Heart right ventricle (tissue), 16 donors: ENCODE measurements around the gene ANP32B. TPM values are rescaled to one million over a fixed set of nuclear protein-coding genes. Genes with fewer than 3 reads are reported as not detected.

Experiments
- ATAC-seq, 8 donors: fragments of 200-7000 bp; cut with Tn5 transposase; one replicate each; pipeline ENCODE4 v1.9.1; 2020; ENCODE audit warnings: mild to moderate bottlenecking in 8 of 8, moderate library complexity in 8 of 8, moderate number of reproducible peaks in 1 of 8
- DNase-seq, 2 donors: peaks; one replicate each; pipeline ENCODE4 v3.0.0-alpha.2; 2020
- H3K27ac ChIP-seq, 10 donors: fragments of 200-600 bp; sonication (generic) in 2 of 10; one replicate each; pipeline versions ENCODE4 v1.5.0 to v1.8.0; 2020 to 2022; ENCODE audit warnings: mild to moderate bottlenecking in 3 of 10
- H3K27me3 ChIP-seq, 7 donors: fragments of 200-600 bp; one replicate each; pipeline ENCODE4 v1.8.0; 2021 to 2022; ENCODE audit warnings: mild to moderate bottlenecking in 2 of 7
- H3K36me3 ChIP-seq, 9 donors: fragments of 200-600 bp; sonication (generic) in 1 of 9; one replicate each; pipeline versions ENCODE4 v1.5.0 to v1.8.0; 2020 to 2022; ENCODE audit warnings: mild to moderate bottlenecking in 2 of 9
- H3K4me1 ChIP-seq, 9 donors: fragments of 200-600 bp; sonication (generic) in 1 of 9; one replicate each; pipeline versions ENCODE4 v1.5.0 to v1.8.0; 2020 to 2022; ENCODE audit warnings: mild to moderate bottlenecking in 4 of 9
- H3K4me3 ChIP-seq, 10 donors: fragments of 200-600 bp; sonication (generic) in 2 of 10; one replicate each; pipeline versions ENCODE4 v1.5.0 to v1.8.0; 2020 to 2022; ENCODE audit warnings: mild to moderate bottlenecking in 7 of 10, moderate library complexity in 2 of 10
- H3K9me3 ChIP-seq, 11 donors: fragments of 200-600 bp in 10 of 11; sonication (generic) in 2 of 11; one replicate each; pipeline versions ENCODE4 v1.5.0 to v1.8.0; 2013 to 2022; ENCODE audit warnings: mild to moderate bottlenecking in 2 of 11, control low read depth in 1 of 11, moderate library complexity in 1 of 11
- WGBS, 2 donors: extraction: QIAGEN DNeasy Blood & Tissue Kit; methylation state at CpG; one replicate each; pipeline ENCODE4 v1.1.7; 2013; ENCODE audit warnings: inconsistent platforms in 1 of 2; 5-methylcytosine and 5-hydroxymethylcytosine counted together
- intact Hi-C, 10 donors: fragments of 100-400 bp; cut with DNase I; formaldehyde crosslinking; loops; one replicate each; pipeline versions ENCODE4 v1.11.1 to v1.14.2; 2022
- polyA plus RNA-seq, 2 donors: library from polyadenylated mRNA; stranded (reverse); fragments of 200-250 nt; gene quantifications; one replicate each; pipeline ENCODE4 v1.2.3, GENCODE V29; 2013
- total RNA-seq, 10 donors: library from RNA; stranded (reverse); fragmentation: NEBNext Ultra II Directional in 3 of 10; extraction: Animal tissue kit (Norgen Biotek cat#: 25700) in 3 of 10; gene quantifications; one replicate each; pipeline versions ENCODE4 v1.2.1 to v1.2.4, GENCODE V29; 2021 to 2023
- TF ChIP-seq, protein P1 (sequence below), 9 donors: fragments of 200-600 bp; sonication (generic) in 2 of 9; IDR thresholded peaks; one replicate each; pipeline versions ENCODE4 v1.5.0 to v1.8.0; 2021 to 2022; ENCODE audit warnings: antibody characterized with exemption in 9 of 9, mild to moderate bottlenecking in 5 of 9, moderate library complexity in 1 of 9
- donor health status: Arrhythmogenic right ventricular cardiomyopathy.
- donor health status: ischemic (EF 13 %, LVEDD 7.1; RV severe dilation, severe dysfunction).
- donor health status: healthy with polysubstance abuse.
- donor health status: DM: no; HTN: yes; CAD: no.
- donor health status: DM: no; HTN: no; CAD: no.
- donor health status: ischemic (EF 25% LVEDD 6.9; RV normal size, moderate dysfunction).
- donor health status: ischemic (EF 25% LVEDD 5.7; RV mildly dilated, moderate dysfunction).
- donor health status: healthy.
- donor health status: DM: yes; HTN: yes; CAD: no.
- donor health status: Ischemic cardiomyopathy.
- donor health status: ischemic (EF 35%, LVEDD 5.7; RV mildly dilated, moderate dysfunction).
- donor health status: nonischemic (EF 11% LVEDD 7.7; RV severe dilation, severe dysfunction).
- donor health status: DM: yes; HTN: yes; CAD: no.
- donor health status: PGD.
- donor health status: ischemic (EF 29% LVEDD 5.4; RV normal size, mild dysfunction).
- donor health status: nonischemic (EF 23%, LVEDD 6.1; RV moderate dilation, normal function).

Gene ANP32B
- total and polyA plus RNA-seq, 12 donors, result 48.2 to 69.3 (median 61.2) TPM

DNA sequence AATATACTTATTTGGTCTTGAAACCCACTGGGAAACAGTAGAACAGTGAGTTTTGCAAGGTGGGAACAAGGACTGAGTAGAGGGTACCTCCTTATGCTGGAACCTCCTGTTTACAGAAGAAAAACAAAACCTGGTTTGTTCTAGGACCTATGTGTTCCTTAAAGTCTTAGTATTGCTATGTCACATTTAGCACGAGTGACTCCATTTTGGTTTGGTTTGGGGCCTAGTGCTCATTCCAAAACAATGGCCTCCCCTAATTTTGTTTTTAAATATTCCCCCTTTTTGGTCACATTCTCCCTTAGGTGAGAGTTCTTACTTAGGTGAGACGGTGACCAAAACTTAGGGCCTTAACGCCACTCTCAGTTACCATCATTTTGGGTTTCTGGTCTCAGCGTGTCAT, 67.2 kb downstream of the ANP32B start:
- H3K4me3 ChIP-seq, result no peak overlapping the region
- H3K27ac ChIP-seq, result no peak overlapping the region
- no peaks in the 10 kb centered on the region for H3K27me3 ChIP-seq
- DNase-seq (no peak), ATAC-seq (no peak)
- TF ChIP-seq, protein P1, sequence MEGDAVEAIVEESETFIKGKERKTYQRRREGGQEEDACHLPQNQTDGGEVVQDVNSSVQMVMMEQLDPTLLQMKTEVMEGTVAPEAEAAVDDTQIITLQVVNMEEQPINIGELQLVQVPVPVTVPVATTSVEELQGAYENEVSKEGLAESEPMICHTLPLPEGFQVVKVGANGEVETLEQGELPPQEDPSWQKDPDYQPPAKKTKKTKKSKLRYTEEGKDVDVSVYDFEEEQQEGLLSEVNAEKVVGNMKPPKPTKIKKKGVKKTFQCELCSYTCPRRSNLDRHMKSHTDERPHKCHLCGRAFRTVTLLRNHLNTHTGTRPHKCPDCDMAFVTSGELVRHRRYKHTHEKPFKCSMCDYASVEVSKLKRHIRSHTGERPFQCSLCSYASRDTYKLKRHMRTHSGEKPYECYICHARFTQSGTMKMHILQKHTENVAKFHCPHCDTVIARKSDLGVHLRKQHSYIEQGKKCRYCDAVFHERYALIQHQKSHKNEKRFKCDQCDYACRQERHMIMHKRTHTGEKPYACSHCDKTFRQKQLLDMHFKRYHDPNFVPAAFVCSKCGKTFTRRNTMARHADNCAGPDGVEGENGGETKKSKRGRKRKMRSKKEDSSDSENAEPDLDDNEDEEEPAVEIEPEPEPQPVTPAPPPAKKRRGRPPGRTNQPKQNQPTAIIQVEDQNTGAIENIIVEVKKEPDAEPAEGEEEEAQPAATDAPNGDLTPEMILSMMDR (IDR thresholded peaks at IDR 0.05), result no peak
- H3K4me1 ChIP-seq, result peaks cover 0 to 8% (median 0%) of the 10 kb centered on the region in 9 donors
- H3K9me3 ChIP-seq, result no peaks in the 10 kb centered on the region
- WGBS, 2 donors, result 94 to 96% methylated on average over 4 of the region's 4 CpGs
- H3K36me3 ChIP-seq, result no peaks in the 10 kb centered on the region
- intact Hi-C loops, result loop anchor here in 1 of 10 donors (10.0 kb wide), 1 partner anchor 204 kb away; the partner anchor contains the start of gene TBC1D2

DNA sequence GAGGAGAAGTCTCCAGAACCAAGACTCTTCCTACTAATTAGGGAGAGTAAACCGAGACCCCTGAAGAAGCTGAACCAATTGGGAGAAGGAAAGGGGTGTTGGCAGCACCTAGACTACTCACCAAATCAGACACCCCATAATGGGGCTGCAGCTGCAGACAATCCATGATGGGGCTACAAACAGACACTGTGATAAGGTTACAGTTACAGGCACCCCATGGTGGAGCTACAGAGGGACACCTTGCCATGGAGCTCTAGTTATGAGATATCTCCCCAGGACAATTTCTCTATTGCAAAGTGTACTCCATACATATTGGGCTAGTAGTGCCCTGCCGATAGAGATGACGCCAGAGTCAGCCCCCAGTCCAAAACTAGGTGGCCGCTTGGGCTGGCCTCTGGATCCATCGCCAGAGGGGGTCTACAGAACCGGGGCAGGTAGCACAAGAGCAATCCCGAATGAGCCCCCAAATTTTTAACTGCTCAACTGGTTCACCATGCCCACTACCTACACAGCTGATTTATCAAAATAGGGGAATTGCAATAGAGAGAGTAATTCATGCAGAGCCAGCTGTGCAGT, 71.3 kb downstream of the ANP32B start:
- H3K27ac ChIP-seq, result no peak overlapping the region
- DNase-seq (no peak), ATAC-seq (no peak)
- no peaks in the 10 kb centered on the region for H3K9me3 ChIP-seq
- H3K36me3 ChIP-seq, result peaks cover 0 to 7% (median 0%) of the 10 kb centered on the region in 9 donors
- no peak overlapping the region for H3K4me3 ChIP-seq
- TF ChIP-seq, protein P1 (IDR thresholded peaks at IDR 0.05), result no peak
- H3K27me3 ChIP-seq, result no peaks in the 10 kb centered on the region
- WGBS, 2 donors, result 96 to 98% methylated on average over 7 of the region's 7 CpGs
- H3K4me1 ChIP-seq, result peaks cover 0 to 31% (median 14%) of the 10 kb centered on the region in 9 donors
- intact Hi-C loops, result loop anchor here in 1 of 10 donors (10.0 kb wide), 1 partner anchor 200 kb away; the partner anchor contains the start of gene TBC1D2

DNA sequence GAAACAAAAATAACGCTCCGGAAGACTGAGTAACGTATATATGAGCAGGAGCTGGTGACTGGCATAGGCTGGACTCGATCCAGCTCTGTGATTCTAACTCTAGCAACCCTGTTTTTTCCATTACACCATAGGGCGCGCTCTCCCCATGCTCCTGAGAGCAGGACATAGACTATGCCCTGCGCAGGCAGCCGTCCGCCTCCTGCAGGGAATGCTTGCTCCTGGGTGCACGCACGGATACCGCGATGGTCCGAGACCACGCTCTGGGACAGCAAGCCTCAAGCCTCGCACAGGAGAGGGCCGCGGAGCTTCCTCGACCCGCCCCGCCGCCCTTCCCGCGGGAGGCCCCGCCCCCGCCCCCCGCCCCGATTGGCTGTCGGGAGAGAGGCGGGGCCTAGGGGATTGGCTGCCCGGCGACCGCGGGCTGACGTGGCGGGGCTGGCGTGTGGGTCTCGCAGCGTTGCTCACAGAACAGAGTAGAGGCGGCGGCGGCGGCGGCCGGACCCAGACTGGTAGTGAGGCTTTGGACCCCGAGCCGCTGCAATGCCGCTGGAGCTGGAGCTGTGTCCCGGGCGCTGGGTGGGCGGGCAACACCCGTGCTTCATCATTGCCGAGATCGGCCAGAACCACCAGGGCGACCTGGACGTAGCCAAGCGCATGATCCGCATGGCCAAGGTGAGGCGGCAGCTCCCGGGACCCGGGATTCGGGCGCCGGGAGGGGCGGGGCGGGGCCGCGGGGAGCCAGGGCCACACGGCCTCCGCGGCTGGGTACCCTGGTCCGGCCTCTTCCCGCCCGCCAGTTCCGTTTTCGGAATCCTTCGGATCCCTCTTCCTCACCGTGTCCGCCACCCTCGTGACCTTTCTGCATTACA, 73.4 kb downstream of the ANP32B start, which contains the start of gene NANS:
Gene NANS (plus strand): TSS at position 464 of the 869 bp plus-strand sequence. CDS start 77 bp downstream, at position 541.
- Histone ChIP-seq H3K27me3 (no peaks in the 10 kb centered on the region), H3K4me3 (peak within 1 kb of the TSS; percentile 50 to 96 (median 84)), H3K27ac (peak within 1 kb of the TSS; percentile 63 to 97 (median 92)), H3K36me3 (peaks cover 0 to 21% (median 4%) of the 10 kb centered on the region in 9 donors), H3K9me3 (no peaks in the 10 kb centered on the region), H3K4me1 (peaks cover 0 to 36% (median 14%) of the 10 kb centered on the region in 9 donors)
- intact Hi-C loops, result loop anchor here in 6 of 10 donors (1.0 to 10.0 kb wide), 6 partner anchors 73 to 201 kb away; partner anchors contain the start of genes ANP32B (in 3 of the 6), TBC1D2 (in 2 of the 6) and TRMO (in 1 of the 6)
- WGBS, 2 donors, result 0 to 1% methylated on average over 67 to 80 of the region's 80 CpGs
- DNase-seq (peak; percentile 92 to 93), ATAC-seq (peak; percentile 98 to 100 (median 99))
- TF ChIP-seq, protein P1 (IDR thresholded peaks at IDR 0.05), result peak in 2 of 9 donors; percentile 19
